ENCODE data around the gene LRRFIP1.

The LRRFIP1 gene

DNA sequence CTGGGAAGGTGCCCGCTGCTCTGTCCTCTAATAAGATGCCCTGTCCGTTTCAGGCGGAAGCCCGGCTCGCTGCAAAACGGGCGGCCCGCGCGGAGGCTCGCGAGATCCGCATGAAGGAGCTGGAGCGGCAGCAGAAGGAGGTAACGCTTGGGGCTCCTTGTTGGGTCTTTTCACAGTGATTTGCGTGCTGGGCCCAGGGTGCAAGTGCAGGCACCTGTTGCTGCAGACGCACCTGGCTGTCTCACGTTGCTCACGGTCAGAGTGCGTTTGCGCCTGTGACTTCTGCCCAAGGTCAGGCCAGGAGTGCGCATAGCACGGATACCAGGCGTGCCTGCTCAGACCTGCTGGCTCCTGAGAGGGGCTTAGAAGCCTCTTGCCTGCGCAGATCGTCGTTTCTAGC lies 81.1 kb downstream of the LRRFIP1 start:
- DNase-seq: no peak

DNA sequence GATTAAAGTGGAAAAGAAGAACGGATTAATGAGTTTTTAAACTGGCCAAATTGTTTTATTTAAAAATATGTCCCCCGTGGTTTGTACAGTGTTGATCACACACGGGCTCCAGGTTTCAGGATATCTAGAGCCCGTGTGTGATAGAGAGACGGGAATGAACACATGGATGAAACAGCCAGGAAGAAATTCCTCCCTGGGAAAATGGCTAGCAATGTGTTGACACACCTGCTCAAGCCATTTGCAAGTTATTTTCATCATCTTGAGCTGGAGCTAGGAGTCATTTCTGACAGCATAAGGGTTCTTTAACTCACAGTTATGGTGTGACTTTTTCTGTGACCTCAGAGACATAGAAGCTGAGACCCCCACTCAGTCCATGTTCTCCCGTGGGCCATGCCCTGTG lies 81.6 kb downstream of the LRRFIP1 start:
- DNase-seq: no peak

DNA sequence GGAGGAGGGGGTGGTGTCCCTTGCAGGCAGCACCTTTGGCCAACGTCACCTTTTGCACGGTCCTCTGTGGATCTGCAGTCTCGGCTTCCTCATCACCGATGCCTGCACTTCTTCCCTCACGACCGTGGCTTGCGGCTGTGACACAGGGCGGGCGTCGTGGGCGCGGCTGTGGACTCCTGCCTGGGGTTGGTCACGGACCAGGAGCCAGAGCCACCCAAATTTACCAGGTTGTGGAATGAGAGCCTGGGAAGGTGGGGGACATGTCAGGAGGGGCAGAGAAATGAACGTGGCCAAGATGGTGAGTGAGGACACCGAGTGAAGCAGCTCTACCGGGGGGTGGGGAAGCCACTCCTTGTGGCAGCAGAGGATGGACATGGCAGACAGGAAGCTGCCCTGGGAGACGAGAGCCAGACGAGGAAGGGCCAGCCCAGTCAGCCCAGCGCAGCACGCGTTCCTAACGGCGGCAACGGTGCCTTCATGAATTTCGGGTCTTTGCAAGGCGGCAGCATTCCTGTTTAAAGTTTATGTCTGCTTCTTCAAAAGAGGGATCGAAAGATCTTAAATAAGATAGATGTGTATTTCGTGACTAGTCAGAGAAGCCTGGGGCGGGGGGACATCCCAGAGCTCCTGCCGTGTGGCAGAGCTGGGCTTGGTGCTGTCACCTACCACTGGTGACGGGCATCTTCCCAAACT lies 84.2 kb downstream of the LRRFIP1 start:
- DNase-seq: no peak

DNA sequence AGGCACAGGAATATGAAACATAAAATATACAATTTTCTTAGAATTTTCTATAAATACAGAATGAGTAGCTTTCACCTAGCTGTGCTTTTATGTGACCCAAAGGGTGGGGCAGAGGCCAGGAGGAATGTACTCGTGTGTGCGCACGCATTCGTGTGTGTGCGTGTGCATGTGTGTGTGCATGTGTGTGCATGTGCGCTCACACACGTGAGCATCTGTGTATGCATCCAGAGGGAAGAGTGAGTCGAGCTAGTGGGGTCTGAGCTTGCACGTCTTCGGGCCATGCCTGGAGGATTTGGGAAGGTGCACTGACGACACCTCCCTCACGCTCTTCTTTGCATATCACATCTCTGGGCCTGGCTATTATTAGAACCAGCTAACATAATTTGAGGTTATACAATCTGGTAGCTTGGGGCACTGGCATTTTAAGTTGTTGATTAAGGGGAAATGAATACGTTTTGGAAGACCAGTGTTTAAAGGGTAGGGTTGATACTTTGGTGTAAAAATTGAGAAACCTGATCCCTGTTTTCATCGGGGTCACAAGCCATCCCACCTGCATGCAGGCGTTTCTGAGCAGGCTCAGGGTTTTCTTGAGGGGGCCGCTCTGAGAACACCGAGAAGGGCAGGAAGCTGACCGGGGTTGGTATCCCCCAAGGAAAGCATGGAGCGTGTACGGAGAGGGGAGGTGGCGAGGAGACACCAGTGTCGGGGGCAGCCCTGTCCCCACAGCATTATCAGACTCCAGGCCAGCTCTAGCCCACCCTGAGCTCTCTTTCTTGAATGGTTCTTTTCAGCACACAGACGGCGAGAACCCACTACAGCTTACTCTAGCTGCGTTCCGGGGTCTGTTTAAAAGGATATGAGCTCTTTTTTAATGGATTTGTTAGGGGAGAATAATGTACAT lies 85.3 kb downstream of the LRRFIP1 start:
- DNase-seq: no peak

DNA sequence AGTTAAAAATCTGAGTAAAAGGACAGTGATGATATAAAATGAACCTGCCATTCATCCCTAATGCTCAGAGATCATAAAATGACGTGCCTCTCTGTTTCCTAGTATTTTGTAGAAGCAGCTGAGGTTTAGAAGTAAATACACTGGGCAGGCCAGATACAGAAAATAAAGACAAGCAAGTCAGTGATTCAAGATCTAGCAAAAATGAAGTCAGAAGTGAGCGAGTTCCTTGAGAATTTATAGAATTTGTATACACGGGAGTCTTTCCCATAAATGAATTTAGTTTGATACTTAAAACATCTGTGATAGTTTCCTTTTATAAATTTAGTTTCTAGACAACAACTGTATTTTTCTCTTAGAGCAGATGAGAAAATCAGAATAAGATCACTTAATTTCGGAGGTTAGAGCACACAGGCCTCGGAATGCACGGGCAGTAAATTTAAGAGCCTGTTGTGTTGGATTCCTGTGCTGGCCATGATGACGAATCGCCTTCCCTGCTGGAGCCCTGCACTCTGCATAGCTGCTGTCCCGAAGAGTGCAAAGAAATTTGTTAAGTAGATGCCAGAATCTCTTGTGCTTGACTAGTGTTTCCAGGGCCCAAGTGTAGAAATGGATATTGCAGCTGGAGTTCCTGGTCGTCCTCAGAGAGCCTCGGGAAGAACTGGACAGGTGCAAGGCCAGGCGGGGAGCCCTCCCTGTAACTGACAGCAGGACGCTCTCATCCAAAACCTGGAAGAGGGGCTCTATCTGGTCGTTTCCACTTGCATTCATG lies 87.5 kb downstream of the LRRFIP1 start:
- DNase-seq: no peak

DNA sequence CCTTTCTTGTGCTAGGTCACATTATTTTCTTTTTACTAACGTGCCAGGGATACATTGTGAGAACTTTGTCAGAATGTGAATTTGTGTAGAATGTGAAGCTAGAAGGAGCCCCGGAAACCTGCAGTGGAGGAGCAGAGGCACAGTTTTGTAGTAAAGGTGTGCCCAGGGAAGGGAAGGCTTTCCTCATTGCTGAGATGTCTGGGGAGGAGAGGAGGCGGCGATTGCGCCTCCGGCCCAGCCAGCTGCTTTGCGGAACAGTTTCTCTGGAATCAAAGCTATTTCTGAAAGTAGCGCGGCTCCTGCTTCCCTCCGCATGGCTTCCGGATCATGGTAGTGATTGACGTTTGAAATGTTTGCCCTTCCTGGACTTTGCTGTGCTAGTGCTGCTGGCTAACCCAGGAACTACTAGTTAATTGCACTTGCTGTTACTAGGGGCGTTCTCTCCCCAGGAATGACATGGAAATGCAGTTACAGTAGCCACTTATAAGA lies 88.1 kb downstream of the LRRFIP1 start:
- no peak for DNase-seq

DNA sequence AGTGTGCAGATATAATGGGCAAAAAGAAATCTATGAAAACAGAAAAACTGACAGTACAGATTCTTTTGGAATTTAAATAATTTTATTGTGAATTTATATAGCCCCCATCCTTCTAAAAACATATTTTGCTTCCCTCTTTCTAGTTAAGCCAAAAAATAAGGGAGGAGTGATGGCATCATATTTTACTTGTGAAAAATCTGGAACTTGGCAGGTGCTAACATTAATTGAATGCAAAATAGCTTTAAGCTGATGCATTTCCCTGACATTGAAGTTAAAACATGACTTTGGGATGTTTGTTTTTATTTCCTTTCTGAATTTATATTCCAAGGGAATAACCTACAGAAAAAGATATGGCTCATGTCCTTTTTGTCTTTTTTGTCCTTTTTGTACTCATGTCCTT lies 88.6 kb downstream of the LRRFIP1 start:
- no peak for DNase-seq

DNA sequence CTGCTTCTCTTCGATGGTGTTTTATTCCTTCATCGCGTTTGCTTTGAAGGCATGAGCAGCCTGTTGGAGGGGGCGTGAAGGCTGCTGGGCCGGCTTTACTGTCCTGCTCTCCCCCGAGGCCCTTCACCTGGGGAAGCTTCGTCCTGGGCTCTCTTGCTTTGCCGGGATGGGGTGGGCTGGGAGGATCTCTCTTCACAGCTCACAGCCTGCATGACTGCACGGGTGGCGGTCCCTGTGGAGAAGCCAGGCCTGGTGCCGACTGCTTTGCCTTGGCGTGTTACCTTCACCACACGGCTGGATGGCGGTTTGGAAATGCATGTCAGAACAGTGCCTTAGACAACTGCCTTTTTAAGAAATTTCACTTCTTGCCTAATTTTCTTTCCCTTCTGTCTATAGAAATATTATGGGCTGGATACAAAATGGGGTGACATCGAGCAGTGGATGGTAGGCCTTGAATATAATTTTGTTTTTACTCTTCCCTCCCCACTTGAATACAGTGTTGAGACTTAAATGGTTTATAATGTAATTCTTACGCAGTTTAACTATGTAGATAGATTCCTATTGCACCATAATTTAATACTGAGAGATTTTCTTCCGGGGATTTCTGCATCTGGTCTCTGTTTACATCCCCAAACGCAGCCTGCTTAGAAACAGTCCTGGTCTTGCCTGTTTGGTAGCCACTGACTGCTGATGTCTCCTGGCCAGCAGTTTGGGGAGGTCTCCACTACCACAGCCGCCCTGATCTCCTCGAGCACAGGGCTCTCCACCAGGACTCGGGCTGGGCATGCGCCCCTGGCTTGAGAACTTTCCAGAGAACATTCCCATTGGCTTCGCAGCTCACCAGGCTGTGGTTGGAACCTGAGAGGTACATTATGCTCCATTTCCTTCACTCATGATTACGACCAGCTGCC lies 90.2 kb downstream of the LRRFIP1 start:
- peak in 1 of 2 donors; percentile 16 for DNase-seq

DNA sequence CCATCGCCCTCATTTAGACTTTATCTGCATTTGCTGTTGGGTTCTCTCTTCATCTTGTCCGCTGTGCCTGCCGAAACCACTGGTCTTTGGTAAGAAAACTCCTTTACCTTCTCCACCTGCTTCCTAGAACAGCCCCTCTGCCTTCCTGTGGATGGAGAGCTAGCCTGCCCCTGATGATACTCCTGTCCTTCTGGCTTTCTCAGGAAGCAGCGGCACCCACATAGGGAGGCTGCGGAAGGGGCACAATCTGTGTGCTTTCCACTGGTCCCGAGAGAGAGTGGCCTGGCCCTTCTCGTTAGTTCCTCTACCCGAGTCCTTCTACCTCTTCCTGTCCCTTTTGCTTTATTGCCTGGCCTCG lies 90.9 kb downstream of the LRRFIP1 start:
- DNase-seq: peak in 1 of 2 donors; percentile 9

DNA sequence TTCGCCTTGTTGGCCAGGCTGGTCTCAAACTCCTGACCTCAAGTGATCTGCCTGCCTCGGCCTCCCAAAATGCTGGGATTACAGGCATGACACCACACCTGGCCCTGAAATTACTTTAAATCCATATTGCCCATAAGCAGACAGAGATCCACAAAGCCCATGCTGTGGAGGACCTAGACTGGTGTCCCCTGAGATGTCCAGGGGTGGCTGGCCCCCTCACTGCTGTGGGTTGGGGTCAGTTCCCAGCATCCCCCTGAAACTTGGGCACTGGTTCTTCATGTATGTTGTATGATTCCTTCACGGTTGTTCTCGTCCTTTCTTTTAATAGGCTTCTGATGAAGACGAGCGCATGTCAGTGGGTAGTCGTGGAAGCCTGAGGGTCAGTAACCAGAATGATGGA lies 93.1 kb downstream of the LRRFIP1 start:
- DNase-seq: no peak

DNA sequence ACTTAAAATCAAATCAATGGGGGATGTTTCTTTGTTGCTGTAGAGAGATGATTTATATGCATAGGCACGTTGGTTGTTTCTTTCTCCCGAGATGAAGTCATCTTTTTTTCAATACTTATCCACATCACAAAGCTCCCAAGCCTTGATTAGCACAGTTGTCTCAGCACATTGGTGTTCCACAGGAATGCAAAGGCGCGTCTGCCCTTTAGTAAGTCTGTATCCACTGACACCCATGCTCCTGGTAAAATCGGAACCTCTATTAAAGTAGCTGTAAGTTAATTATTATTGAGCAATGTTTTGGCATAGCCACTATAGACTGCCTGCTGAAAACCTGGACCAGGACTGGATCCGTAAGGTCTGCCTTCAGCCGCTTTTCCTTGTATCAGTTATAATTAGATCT lies 93.6 kb downstream of the LRRFIP1 start:
- no peak for DNase-seq

DNA sequence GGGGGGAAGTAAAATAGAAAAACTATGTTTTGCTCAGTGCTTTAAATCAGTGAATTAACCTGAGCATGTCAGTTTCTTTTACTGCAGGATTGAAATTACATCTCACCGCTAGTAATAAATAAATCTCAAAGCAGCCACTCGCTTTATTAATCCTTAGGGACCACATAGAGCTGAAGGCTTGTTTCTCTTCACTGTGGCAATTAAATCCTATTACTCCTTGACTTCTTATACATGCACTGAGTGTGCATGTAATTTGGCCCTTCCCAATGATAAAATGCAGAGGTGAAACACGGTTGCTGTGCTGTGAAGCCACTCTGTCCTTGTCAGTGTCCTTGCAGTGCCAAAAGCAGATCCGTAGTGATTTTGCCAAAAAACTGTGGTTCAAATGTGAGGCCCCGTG lies 94.1 kb downstream of the LRRFIP1 start:
- DNase-seq: no peak

DNA sequence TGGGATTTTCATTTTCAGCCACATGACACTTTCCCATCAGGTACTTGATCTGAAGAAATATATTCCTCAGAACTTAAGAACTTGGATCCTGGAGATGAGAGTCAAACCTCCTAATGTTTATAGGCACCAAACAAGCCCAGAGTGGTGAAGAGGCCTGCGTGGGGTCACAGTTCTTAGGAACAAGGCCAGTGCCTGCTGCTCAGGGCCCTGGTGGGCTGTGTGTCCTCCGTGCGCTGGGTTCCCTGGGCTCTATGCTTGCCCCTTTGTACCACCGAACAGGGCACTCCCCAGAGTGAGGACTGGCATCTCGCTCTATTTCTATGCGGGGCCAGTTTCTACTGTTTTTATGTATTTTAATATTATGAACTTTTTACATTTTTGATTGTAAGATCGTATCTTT lies 95.2 kb downstream of the LRRFIP1 start:
- no peak for DNase-seq

DNA sequence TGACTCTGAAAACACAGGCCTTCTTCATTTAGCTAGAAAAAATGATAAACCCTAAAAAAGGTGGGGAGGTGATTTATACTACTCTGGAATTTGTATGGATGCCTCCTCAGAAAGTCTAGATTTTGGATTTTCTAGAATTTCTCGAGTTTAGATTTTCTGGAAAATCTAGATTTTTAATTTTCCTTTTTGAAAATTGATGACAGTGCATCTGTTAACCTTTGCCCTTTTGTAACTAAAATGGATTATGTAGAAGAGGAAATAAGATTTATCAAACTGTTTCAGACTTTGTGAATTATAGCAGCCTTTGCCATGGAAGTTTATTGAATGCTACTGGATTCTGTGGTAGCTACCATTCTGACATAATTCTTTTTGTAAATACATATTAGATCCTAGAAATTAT lies 95.6 kb downstream of the LRRFIP1 start:
- no peak for DNase-seq

DNA sequence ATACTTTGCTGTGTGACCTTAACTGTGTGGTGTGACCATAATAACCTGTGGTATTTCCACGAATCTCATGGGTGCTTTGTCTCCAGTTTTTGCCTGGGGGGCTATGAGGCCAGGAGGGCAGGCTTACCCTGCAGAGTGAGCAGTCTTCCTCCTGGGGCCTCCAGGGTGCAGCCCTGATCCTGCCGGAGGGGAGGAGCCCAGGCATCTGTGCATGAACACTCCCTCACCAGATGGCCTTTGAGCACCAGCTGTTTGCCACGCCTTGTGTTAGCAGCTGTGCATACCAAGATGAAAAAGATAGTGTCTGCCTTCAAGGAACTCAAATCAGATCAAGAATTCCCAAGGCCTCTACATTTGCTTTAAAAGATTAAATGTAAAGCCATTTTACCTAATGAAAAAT lies 96.2 kb downstream of the LRRFIP1 start:
- no peak for DNase-seq

DNA sequence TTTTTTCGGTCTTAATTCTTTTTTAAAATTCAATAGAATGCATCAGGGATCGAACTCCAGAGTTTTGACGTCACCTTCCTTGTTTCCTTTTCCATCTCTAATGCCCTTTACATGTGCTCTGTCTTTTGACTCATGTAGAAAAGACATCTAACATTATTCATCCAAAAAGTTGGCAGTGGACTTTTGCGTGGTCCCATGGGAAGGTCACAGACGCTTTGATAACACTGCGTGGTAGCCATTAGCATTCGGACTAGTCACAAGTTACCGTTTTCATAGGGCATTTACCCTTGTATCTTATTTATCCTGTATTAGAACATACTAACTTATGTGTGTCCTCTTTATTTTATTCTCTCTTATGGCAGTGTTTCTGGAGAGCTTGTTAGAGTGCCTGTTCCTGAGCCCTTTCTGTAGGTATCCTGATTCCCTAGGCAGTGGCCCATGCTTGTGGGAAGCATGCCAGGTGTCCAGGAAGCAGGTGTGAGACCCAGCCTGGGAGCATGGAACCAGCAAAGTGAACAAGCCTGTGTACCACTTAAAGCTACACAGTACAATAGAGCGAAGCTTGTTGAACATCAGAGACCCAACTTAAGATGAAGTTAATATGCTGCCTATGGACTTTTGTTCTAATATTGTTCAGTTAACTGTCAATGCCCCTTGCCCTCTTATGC lies 97.6 kb downstream of the LRRFIP1 start:
- DNase-seq: no peak

DNA sequence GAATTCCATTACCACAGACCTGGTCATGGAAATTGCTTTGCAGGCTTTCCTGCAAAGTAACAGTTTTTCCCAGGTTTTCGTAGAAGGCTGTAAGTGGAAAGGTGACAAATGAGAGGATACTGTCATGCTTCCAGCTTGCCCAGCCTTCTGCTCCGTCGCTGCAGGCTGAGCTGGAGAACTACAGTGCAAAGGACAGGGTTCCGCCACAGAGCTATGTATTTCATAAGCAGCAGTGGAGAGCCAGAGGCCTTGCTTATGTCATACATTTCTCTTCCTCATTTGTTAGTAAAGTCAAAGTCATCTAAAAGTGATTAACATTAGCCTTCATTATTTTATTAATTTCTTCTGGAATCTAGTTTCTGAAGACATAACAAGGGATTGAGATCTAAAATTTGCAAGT lies 98.3 kb downstream of the LRRFIP1 start:
- no peak for DNase-seq

DNA sequence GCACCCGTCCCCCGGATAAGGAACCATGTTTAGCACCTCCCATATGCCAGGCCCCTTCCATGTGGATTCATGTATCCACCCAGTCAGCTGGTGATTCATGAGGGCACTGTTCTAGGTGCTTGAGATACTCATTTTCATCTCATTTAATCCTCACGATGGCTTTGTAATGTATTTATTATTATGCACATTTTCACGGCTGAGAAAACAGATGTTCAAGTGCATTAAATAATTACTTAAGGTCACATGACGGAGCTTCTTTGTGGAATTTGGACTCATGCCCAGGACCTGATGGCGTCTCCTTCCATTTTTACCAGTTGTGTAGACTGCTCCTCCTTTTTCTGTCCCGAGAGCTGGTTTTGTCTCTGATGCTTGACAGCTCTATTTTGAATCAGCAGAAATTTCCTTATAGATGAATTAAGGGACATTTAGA lies 99.0 kb downstream of the LRRFIP1 start:
- no peak for DNase-seq

DNA sequence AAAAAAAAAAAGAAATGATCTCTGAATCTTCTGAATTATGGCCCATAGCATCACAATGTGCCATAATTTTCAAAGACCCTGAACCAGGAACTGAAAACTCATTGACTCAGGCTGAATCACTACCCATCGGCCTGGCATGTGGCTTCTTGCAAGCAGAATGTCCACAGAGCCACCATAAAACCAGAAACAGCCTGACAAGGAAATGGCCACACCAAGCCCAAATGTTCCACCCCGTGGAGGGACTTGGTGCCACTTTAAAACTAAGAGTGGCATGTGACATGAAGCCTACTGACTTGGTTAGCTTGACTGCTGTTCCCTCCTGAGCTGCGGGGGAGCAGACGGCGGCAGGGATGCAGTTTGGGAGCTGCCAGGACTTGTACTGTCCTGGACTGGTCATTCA lies 100.0 kb downstream of the LRRFIP1 start:
- DNase-seq: no peak

DNA sequence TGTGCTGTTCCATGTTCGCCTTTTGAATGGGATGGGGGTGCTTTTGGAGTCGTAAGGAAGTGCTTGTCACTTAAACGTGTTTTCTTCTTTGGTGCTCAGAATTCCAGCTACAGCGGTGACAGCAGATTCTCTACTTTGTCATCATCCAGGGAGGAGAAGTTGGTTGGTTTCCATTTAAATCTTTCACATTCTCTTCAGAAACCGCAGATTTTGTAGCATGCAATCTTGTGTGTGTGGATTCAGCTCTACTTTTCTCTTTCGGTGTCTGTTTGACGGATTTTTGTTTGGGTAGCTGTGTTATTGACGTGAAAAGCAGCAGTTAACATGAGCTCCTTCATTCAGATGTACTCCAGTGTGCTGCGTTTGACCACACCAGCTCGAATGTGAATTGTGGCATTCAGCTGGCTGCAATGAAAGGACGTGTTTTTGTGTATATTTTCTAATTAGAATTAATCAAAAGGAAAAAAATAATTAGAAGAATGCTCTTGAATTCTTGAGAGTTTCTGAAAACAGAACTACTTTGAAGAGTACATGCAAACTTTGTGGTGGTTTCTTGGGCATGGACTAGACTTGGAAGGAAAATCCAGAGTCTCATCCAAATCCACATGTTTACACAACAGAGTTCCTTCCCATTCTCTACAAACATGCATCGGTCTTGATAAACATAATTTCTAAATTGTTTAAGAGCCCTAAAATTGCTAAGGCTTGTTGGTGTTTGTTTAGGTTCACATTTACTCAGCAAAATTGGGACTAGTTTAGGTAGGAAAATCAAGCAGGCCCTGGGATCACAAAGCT lies 102.5 kb downstream of the LRRFIP1 start:
- DNase-seq: no peak

DNA sequence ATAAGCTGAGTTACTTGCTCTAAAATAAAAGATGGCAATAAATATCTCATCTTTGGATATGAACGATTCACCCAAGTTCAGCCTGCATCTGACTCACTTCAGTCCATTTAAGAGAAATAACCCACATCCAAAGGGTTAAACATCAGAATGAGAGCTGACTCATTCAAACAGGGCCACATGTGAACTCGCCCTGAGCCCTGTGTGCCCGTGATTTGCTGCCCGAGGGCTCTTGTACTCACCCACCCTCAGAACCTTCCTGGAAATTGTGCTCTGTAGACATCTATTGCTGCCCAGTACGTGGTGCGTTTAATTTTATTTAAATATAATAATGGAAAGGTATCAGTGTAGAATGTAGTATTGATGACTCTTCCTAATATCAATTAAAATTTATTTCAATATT lies 104.3 kb downstream of the LRRFIP1 start:
- peak; percentile 49 to 62 for DNase-seq
